IMR-90 (cell line): ENCODE results near the gene GRAMD1B. TPM values are rescaled to one million over a fixed set of nuclear protein-coding genes. Genes with fewer than 3 reads are reported as not detected.

Source experiments
- ATAC-seq: fragments of 200-7000 bp; cut with Tn5 transposase; 2 replicates; pipeline ENCODE4 v1.9.1; 2020; ENCODE audit warnings: low read depth, mild to moderate bottlenecking, moderate library complexity
- BruUV-seq: library from RNA; stranded (reverse); fragments of 400-500 nt; replicated peaks from 2 replicates; lab custom pipeline; 2021; lab: Mats Ljungman, UMichigan
- CTCF ChIA-PET: fragments of 300-600 bp; formaldehyde crosslinking; extraction: SDS; loops from one replicate; lab custom pipeline; 2021; ENCODE audit warnings: antibody characterized with exemption; lab: Yijun Ruan, JAX
- POLR2A ChIA-PET: fragments of 300-600 bp; sonication (Branson Sonifier 250); formaldehyde crosslinking; loops from one replicate; lab custom pipeline; 2022; ENCODE audit warnings: antibody characterized with exemption; ENCODE audit not compliant: unreplicated experiment; lab: Charles Lee
- DNase-seq: peaks from one replicate; pipeline ENCODE4 v3.0.0; 2013
- H2AFZ ChIP-seq: replicated peaks from 2 replicates; pipeline ENCODE3; 2013; ENCODE audit warnings: low read length, mild to moderate bottlenecking; ENCODE audit not compliant: poor library complexity
- H2AK5ac ChIP-seq: 2 replicates; pipeline ENCODE4 v1.6.1; 2013; ENCODE audit warnings: low read depth, low read length, inconsistent platforms
- H2AK9ac ChIP-seq: replicated peaks from 2 replicates; pipeline ENCODE3; 2013; ENCODE audit warnings: mild to moderate bottlenecking, low read depth, low read length, moderate library complexity; ENCODE audit not compliant: poor library complexity
- H2BK120ac ChIP-seq: 2 replicates; pipeline ENCODE4 v1.6.1; 2013; ENCODE audit warnings: low read depth, low read length, inconsistent platforms
- H2BK15ac ChIP-seq: 3 replicates; pipeline ENCODE4 v1.6.1; 2013; ENCODE audit warnings: low read depth, low read length, inconsistent platforms
- H2BK20ac ChIP-seq: 2 replicates; pipeline ENCODE4 v1.6.1; 2013; ENCODE audit warnings: low read depth, mild to moderate bottlenecking, inconsistent platforms, low read length, moderate library complexity
- H2BK5ac ChIP-seq: 2 replicates; pipeline ENCODE4 v1.6.1; 2013; ENCODE audit warnings: mild to moderate bottlenecking, low read depth, low read length, inconsistent platforms; ENCODE audit not compliant: poor library complexity, severe bottlenecking
- H3K14ac ChIP-seq: replicated peaks from 2 replicates; pipeline ENCODE4 v1.6.1; 2013; ENCODE audit warnings: low read depth, low read length, inconsistent platforms
- H3K18ac ChIP-seq: 2 replicates; pipeline ENCODE4 v1.6.1; 2013; ENCODE audit warnings: low read depth, low read length, control low read depth
- H3K23ac ChIP-seq: 2 replicates; pipeline ENCODE4 v1.6.1; 2013; ENCODE audit warnings: low read depth, low read length, inconsistent platforms
- H3K27ac ChIP-seq: 2 replicates; pipeline ENCODE4 v1.5.1; 2013; ENCODE audit warnings: mild to moderate bottlenecking, control low read depth, low read length; ENCODE audit not compliant: insufficient read depth
- H3K27me3 ChIP-seq: 2 replicates; pipeline ENCODE4 v1.6.1; 2013; ENCODE audit warnings: low read length; ENCODE audit not compliant: control insufficient read depth, insufficient read depth
- H3K36me3 ChIP-seq: 2 replicates; pipeline ENCODE4 v1.6.1; 2013; ENCODE audit warnings: low read length, mixed read lengths; ENCODE audit not compliant: control insufficient read depth, insufficient read depth
- H3K4ac ChIP-seq: 2 replicates; pipeline ENCODE4 v1.6.1; 2013; ENCODE audit warnings: low read depth, low read length, inconsistent platforms
- H3K4me1 ChIP-seq: 2 replicates; pipeline ENCODE4 v1.6.1; 2013; ENCODE audit warnings: low read length, mixed read lengths; ENCODE audit not compliant: control insufficient read depth, insufficient read depth
- H3K4me2 ChIP-seq: 2 replicates; pipeline ENCODE4 v1.6.1; 2013; ENCODE audit warnings: low read depth, mild to moderate bottlenecking, control low read depth, low read length, moderate library complexity
- H3K4me3 ChIP-seq: 2 replicates; pipeline ENCODE4 v1.5.1; 2013; ENCODE audit warnings: low read depth, mild to moderate bottlenecking, control low read depth, low read length, moderate library complexity; ENCODE audit not compliant: insufficient read depth
- H3K56ac ChIP-seq: 2 replicates; pipeline ENCODE4 v1.6.1; 2013; ENCODE audit warnings: low read length, inconsistent platforms; ENCODE audit not compliant: insufficient read depth; ENCODE audit errors: extremely low read depth
- H3K79me1 ChIP-seq, 2 experiments: 2 replicates each; pipeline ENCODE4 v1.6.1; 2013; ENCODE audit warnings: low read length in 2 of 2, inconsistent platforms in 1 of 2, low read depth in 1 of 2
- H3K9ac ChIP-seq: 2 replicates; pipeline ENCODE4 v1.6.1; 2013; ENCODE audit warnings: low read depth, low read length, control low read depth
- H3K9me1 ChIP-seq: 2 replicates; pipeline ENCODE4 v1.6.1; 2013; ENCODE audit warnings: low read length, inconsistent platforms; ENCODE audit not compliant: insufficient read depth
- H3K9me3 ChIP-seq: 2 replicates; pipeline ENCODE4 v1.6.1; 2013; ENCODE audit warnings: low read length; ENCODE audit not compliant: control insufficient read depth, insufficient read depth
- H4K20me1 ChIP-seq: 2 replicates; pipeline ENCODE4 v1.6.1; 2013; ENCODE audit warnings: low read length, inconsistent platforms; ENCODE audit not compliant: insufficient read depth
- H4K5ac ChIP-seq: 2 replicates; pipeline ENCODE4 v1.6.1; 2013; ENCODE audit warnings: mild to moderate bottlenecking, low read depth, low read length, control low read depth
- H4K8ac ChIP-seq, 2 experiments: 2 replicates each; pipeline ENCODE4 v1.6.1; 2013; ENCODE audit warnings: low read depth in 2 of 2, low read length in 2 of 2, control low read depth in 1 of 2, inconsistent platforms in 1 of 2
- H4K91ac ChIP-seq: 2 replicates; pipeline ENCODE4 v1.6.1; 2013; ENCODE audit warnings: low read depth, low read length, inconsistent platforms; ENCODE audit not compliant: insufficient read depth
- BHLHE40 ChIP-seq: fragments of 150-350 bp; IDR thresholded peaks from 2 replicates; pipeline ENCODE4 v1.6.1; 2016; ENCODE audit warnings: mild to moderate bottlenecking, low read depth, low read length
- CTCF ChIP-seq: conservative IDR thresholded peaks from 2 replicates; pipeline ENCODE4 v1.5.1; 2012; ENCODE audit warnings: mild to moderate bottlenecking, low read depth, low read length, improper control_type of control experiment
- ELK1 ChIP-seq: fragments of 150-350 bp; IDR thresholded peaks from 2 replicates; pipeline ENCODE4 v1.6.1; 2016; ENCODE audit warnings: low read depth, mild to moderate bottlenecking, low read length, moderate library complexity, borderline replicate concordance
- MAFK ChIP-seq: IDR thresholded peaks from 2 replicates; pipeline ENCODE4 v1.6.1; 2012; ENCODE audit warnings: low read depth, low read length, improper control_type of control experiment
- NFE2L2 ChIP-seq: fragments of 150-350 bp; IDR thresholded peaks from 2 replicates; pipeline ENCODE4 v1.6.1; 2016; ENCODE audit warnings: low read depth, mild to moderate bottlenecking, low read length
- POLR2A ChIP-seq: IDR thresholded peaks from 2 replicates; pipeline ENCODE4 v1.6.1; 2012; ENCODE audit warnings: mild to moderate bottlenecking, low read depth, low read length
- RAD21 ChIP-seq: IDR thresholded peaks from 2 replicates; pipeline ENCODE4 v1.6.1; 2012; ENCODE audit warnings: low read length, improper control_type of control experiment
- RCOR1 ChIP-seq: IDR thresholded peaks from 2 replicates; pipeline ENCODE4 v1.6.1; 2012; ENCODE audit warnings: mild to moderate bottlenecking, low read length, improper control_type of control experiment; ENCODE audit not compliant: insufficient replicate concordance
- RFX5 ChIP-seq: IDR thresholded peaks from 2 replicates; pipeline ENCODE4 v1.8.0; 2012; ENCODE audit warnings: low read depth, mild to moderate bottlenecking, low read length, moderate library complexity
- SMC3 ChIP-seq: fragments of 150-350 bp; IDR thresholded peaks from 2 replicates; pipeline ENCODE4 v1.6.1; 2016; ENCODE audit warnings: low read depth, mild to moderate bottlenecking, antibody characterized with exemption, low read length, moderate library complexity
- WGBS, 2 experiments: methylation state at CpG; one replicate each; pipeline versions ENCODE4 v1.1.5 to v1.1.7; 2013; ENCODE audit warnings: missing lambda C conversion rate in 2 of 2; ENCODE audit not compliant: insufficient read length in 1 of 2; ENCODE audit errors: extremely low coverage in 2 of 2; 5-methylcytosine and 5-hydroxymethylcytosine counted together
- dilution Hi-C: fragments of 300-500 bp; cut with HindIII; formaldehyde crosslinking; loops from one replicate; pipeline ENCODE4 v1.14.3; 2018; ENCODE audit warnings: low sequenced_read_pairs; ENCODE audit not compliant: unreplicated experiment
- in situ Hi-C: fragments of 300-500 bp; cut with MboI; formaldehyde crosslinking; loops from 3 replicates; pipeline ENCODE4 v1.14.3; 2019; ENCODE audit warnings: low sequenced_read_pairs, inconsistent platforms, mixed read lengths
- intact Hi-C: fragments of 100-400 bp; cut with micrococcal nuclease; formaldehyde crosslinking; loops from 2 replicates; pipeline ENCODE4 v1.10.0; 2022
- polyA plus RNA-seq, 3 experiments: library from polyadenylated mRNA; depleted of rRNA; stranded (reverse); fragments of >200 nt; gene quantifications; 2 replicates each; pipeline ENCODE4 v1.2.3, GENCODE V29; 2012; ENCODE audit warnings: low replicate concordance in 1 of 3
- total RNA-seq: library from RNA; depleted of rRNA; stranded (reverse); fragments of >200 nt; gene quantifications from 2 replicates; pipeline ENCODE4 v1.2.3, GENCODE V29; 2012

Gene GRAMD1B
- total and polyA plus RNA-seq, 2 of the 4 experiments (the other 2 are of a cell fraction): 7.1 to 7.2 TPM

- no peak overlapping the region for H2AK9ac ChIP-seq
- H3K14ac ChIP-seq: no peak overlapping the region
- no peak overlapping the region for H3K4me2 ChIP-seq
- ChIA-PET POLR2A (no interaction called here), CTCF (no interaction called here)
- H2AFZ ChIP-seq: no peak overlapping the region
- no peak overlapping the region for H3K4me3 ChIP-seq
- H4K91ac ChIP-seq: no peak overlapping the region
- ATAC-seq (no peak), DNase-seq (no peak)
- peaks cover 7 to 15% of the 10 kb centered on the region in 2 experiments for H3K79me1 ChIP-seq
- H3K4ac ChIP-seq: no peak overlapping the region
- TF ChIP-seq ELK1 (no peak), POLR2A (no peak), MAFK (no peak), BHLHE40 (no peak), RFX5 (no peak), SMC3 (no peak), RAD21 (no peak), NFE2L2 (no peak), RCOR1 (no peak), CTCF (no peak)
- no peaks in the 10 kb centered on the region for H4K20me1 ChIP-seq
- no peak overlapping the region for H3K23ac ChIP-seq
- H3K9me1 ChIP-seq: peaks cover 18% of the 10 kb centered on the region
- no peak overlapping the region for H4K5ac ChIP-seq
- WGBS, 2 experiments: 74% methylated on average over 3 of the region's 5 CpGs; no CpG with 5 or more reads in 1 of the 2 experiments
- H3K36me3 ChIP-seq: no peaks in the 10 kb centered on the region
- H3K27me3 ChIP-seq: peaks cover 20% of the 10 kb centered on the region
- H3K9me3 ChIP-seq: no peaks in the 10 kb centered on the region
- peaks cover 8% of the 10 kb centered on the region for H3K4me1 ChIP-seq
- in situ Hi-C loops (no loop called here), dilution Hi-C loops (no loop called here), intact Hi-C loops (no loop called here)
- no peak overlapping the region for H3K18ac ChIP-seq
- no TSS peak for BruUV-seq
- no peak overlapping the region for H3K27ac ChIP-seq
- no peak overlapping the region for H2BK5ac ChIP-seq
- no peak overlapping the region for H2BK20ac ChIP-seq
- H2BK15ac ChIP-seq: no peak overlapping the region
- H3K56ac ChIP-seq: no peak overlapping the region
- no peak overlapping the region for H4K8ac ChIP-seq
- no peak overlapping the region for H3K9ac ChIP-seq
- no peak overlapping the region for H2AK5ac ChIP-seq
- no peak overlapping the region for H2BK120ac ChIP-seq
Measured at GRCh38 chr11:123426789-123427188, 3.3 kb upstream of the GRAMD1B start.
